Measurements from ENCODE around the gene GIPC1. TPM values are rescaled to one million over a fixed set of nuclear protein-coding genes. Genes with fewer than 3 reads are reported as not detected.

GIPC1 gene
- total and polyA plus RNA-seq, 7 donors: 37.9 to 63.5 (median 45.3) TPM

GRCh38 chr19:14526423-14526822, 30.5 kb upstream of the GIPC1 start:
- Histone ChIP-seq H3K9me3 (no peaks in the 10 kb centered on the region), H3K4me1 (peaks cover 10% of the 10 kb centered on the region), H3K27ac (no peak overlapping the region), H3K27me3 (ENCODE audit: insufficient read depth in 3 of 3, low read length in 2 of 3) (no peaks in the 10 kb centered on the region), H3K36me3 (ENCODE audit: insufficient read depth in 1 of 2, low read depth in 1 of 2) (peaks cover 3 to 29% of the 10 kb centered on the region in 2 donors), H3K4me3 (no peak overlapping the region)
- intact Hi-C loops (cut with DNase I): no loop called here
- WGBS, 3 donors: 70 to 74% (median 72%) methylated on average over 4 of the region's 4 CpGs
- TF ChIP-seq CTCF (IDR thresholded peaks at IDR 0.05): no peak
- DNase-seq: no peak
- ATAC-seq: no peak

DNA sequence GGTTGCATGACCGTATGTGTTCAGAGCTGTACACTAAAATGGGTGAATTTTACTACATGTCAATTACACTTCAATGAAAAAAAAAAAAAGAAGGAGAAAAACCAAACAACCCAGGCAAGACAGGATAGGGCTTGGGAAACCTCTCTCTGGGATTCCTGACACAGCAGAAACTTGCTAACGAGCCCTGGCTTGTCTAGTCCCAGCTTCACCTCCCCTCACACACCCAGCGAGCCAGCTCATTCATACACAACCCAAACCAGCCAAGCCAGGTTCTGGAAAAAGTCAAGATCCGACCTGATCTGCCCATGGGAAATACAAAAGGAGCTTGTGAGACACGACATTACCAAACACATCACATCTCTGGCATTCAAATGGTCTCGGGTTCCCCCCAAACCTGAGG, 29.8 kb upstream of the GIPC1 start:
- H3K27ac ChIP-seq: no peak overlapping the region
- ATAC-seq: no peak
- no peak for TF ChIP-seq CTCF (IDR thresholded peaks at IDR 0.05)

GRCh38 chr19:14520543-14520942, 24.6 kb upstream of the GIPC1 start:
- no peak for TF ChIP-seq CTCF (IDR thresholded peaks at IDR 0.05)
- no peaks in the 10 kb centered on the region for H3K9me3 ChIP-seq
- 79 to 87% (median 84%) methylated on average over 4 of the region's 4 CpGs for WGBS, 3 donors
- H3K27me3 ChIP-seq (ENCODE audit: insufficient read depth in 3 of 3, low read length in 2 of 3): no peaks in the 10 kb centered on the region
- H3K4me3 ChIP-seq: no peak overlapping the region
- ATAC-seq (no peak), DNase-seq (no peak)
- H3K36me3 ChIP-seq (ENCODE audit: insufficient read depth in 1 of 2, low read depth in 1 of 2): peaks cover 0 to 24% of the 10 kb centered on the region in 2 donors
- H3K4me1 ChIP-seq: peaks cover 20% of the 10 kb centered on the region
- peak overlapping the region; percentile 98 for H3K27ac ChIP-seq
- intact Hi-C loops (cut with DNase I): no loop called here

More for the DNA sequence above, 29.8 kb upstream of the GIPC1 start:
- WGBS, 3 donors: 66 to 73% (median 69%) methylated on average over 6 of the region's 6 CpGs
- no peaks in the 10 kb centered on the region for H3K9me3 ChIP-seq
- H3K36me3 ChIP-seq (ENCODE audit: insufficient read depth in 1 of 2, low read depth in 1 of 2): peaks cover 3 to 29% of the 10 kb centered on the region in 2 donors
- H3K4me1 ChIP-seq: peaks cover 6% of the 10 kb centered on the region
- intact Hi-C loops (cut with DNase I): no loop called here
- no peak overlapping the region for H3K4me3 ChIP-seq
- no peak for DNase-seq
- H3K27me3 ChIP-seq (ENCODE audit: insufficient read depth in 3 of 3, low read length in 2 of 3): no peaks in the 10 kb centered on the region

- H3K9me3 ChIP-seq: no peaks in the 10 kb centered on the region
- H3K27ac ChIP-seq: peak overlapping the region; percentile 98
- H3K4me1 ChIP-seq: peaks cover 26% of the 10 kb centered on the region
- H3K4me3 ChIP-seq: no peak overlapping the region
- no peak for DNase-seq
- peak in 1 of 4 donors; percentile 20 for ATAC-seq
- H3K27me3 ChIP-seq (ENCODE audit: insufficient read depth in 3 of 3, low read length in 2 of 3): no peaks in the 10 kb centered on the region
- 17 to 38% (median 23%) methylated on average over 2 of the region's 2 CpGs for WGBS, 3 donors
- H3K36me3 ChIP-seq (ENCODE audit: insufficient read depth in 1 of 2, low read depth in 1 of 2): peaks cover 5 to 31% of the 10 kb centered on the region in 2 donors
- intact Hi-C loops (cut with DNase I): loop anchor here in 1 of 2 donors (5.0 kb wide), 1 partner anchor 42 kb away; no protein-coding TSS in a partner anchor
- no peak for TF ChIP-seq CTCF (IDR thresholded peaks at IDR 0.05)
Observed at GRCh38 chr19:14519860-14520407, 24.0 kb upstream of the GIPC1 start.

Data from psoas muscle (tissue), 8 donors.